ENCODE data around the gene AKAP7.

- TF ChIP-seq, protein P1, sequence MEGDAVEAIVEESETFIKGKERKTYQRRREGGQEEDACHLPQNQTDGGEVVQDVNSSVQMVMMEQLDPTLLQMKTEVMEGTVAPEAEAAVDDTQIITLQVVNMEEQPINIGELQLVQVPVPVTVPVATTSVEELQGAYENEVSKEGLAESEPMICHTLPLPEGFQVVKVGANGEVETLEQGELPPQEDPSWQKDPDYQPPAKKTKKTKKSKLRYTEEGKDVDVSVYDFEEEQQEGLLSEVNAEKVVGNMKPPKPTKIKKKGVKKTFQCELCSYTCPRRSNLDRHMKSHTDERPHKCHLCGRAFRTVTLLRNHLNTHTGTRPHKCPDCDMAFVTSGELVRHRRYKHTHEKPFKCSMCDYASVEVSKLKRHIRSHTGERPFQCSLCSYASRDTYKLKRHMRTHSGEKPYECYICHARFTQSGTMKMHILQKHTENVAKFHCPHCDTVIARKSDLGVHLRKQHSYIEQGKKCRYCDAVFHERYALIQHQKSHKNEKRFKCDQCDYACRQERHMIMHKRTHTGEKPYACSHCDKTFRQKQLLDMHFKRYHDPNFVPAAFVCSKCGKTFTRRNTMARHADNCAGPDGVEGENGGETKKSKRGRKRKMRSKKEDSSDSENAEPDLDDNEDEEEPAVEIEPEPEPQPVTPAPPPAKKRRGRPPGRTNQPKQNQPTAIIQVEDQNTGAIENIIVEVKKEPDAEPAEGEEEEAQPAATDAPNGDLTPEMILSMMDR (IDR thresholded peaks at IDR 0.05), result no peak
- no peak for TF ChIP-seq EZH2 (IDR thresholded peaks at IDR 0.05; ENCODE audit: borderline replicate concordance, insufficient read depth, low read depth, low read length, poor library complexity, severe bottlenecking)
These were observed 115.7 kb downstream of the AKAP7 start for GRCh38 chr6:131250936-131251335.

All from B cell (primary cell).